Activated CD4-positive, alpha-beta memory T cell treated with anti-CD3 and anti-CD28 coated beads, Interleukin-2, amount 10 ng/mL, durations not matched to agents 7 days and 5 days (primary cell): ENCODE results near the gene MVP. TPM values are rescaled to one million over a fixed set of nuclear protein-coding genes. Genes with fewer than 3 reads are reported as not detected.
"Not testable (repeated sequence)": the region's sequence is repeated elsewhere in the genome, so short reads cannot be mapped to it uniquely, and the experiment has no call there.

ENCODE experiments used
- CTCF ChIA-PET: fragments of 350-600 bp; sonication (Branson Sonifier 250); formaldehyde crosslinking; loops from one replicate; lab custom pipeline; 2021; ENCODE audit warnings: antibody characterized with exemption, inconsistent platforms; lab: Charles Lee
- POLR2A ChIA-PET: fragments of 350-600 bp; sonication (Branson Sonifier 250); formaldehyde crosslinking; loops from one replicate; lab custom pipeline; 2021; ENCODE audit warnings: antibody characterized with exemption; lab: Charles Lee
- DNase-seq: peaks from one replicate; pipeline ENCODE4 v3.0.0-alpha.2; 2020
- H3K27ac Mint-ChIP-seq: one replicate; pipeline ENCODE4 v1.8.0; 2021; ENCODE audit warnings: mild to moderate bottlenecking, mixed read lengths
- H3K27me3 Mint-ChIP-seq: one replicate; pipeline ENCODE4 v1.8.0; 2021; ENCODE audit warnings: mixed read lengths
- H3K36me3 Mint-ChIP-seq: one replicate; pipeline ENCODE4 v1.8.0; 2021; ENCODE audit warnings: low read depth, mixed read lengths
- H3K4me1 Mint-ChIP-seq: one replicate; pipeline ENCODE4 v1.8.0; 2021; ENCODE audit warnings: mixed read lengths
- H3K4me3 Mint-ChIP-seq: one replicate; pipeline ENCODE4 v1.8.0; 2021; ENCODE audit warnings: mild to moderate bottlenecking, mixed read lengths
- H3K9me3 Mint-ChIP-seq: one replicate; pipeline ENCODE4 v1.8.0; 2021; ENCODE audit warnings: mixed read lengths
- total RNA-seq, 2 experiments: library from RNA; stranded (reverse); gene quantifications; one replicate each; pipeline ENCODE4 v1.2.3, GENCODE V29; 2021

MVP gene
- total RNA-seq, 2 experiments from 2014 or later: 167 TPM

GRCh38 chr16:29821643-29822115 lies 1.4 kb downstream of the MVP start:
- Mint-ChIP-seq H3K27ac (peak overlapping the region; percentile 94), H3K4me1 (peaks cover 78% of the 10 kb centered on the region), H3K9me3 (no peaks in the 10 kb centered on the region), H3K4me3 (peak overlapping the region; percentile 98), H3K27me3 (no peaks in the 10 kb centered on the region), H3K36me3 (peaks cover 53% of the 10 kb centered on the region)
- no peak for DNase-seq
- POLR2A ChIA-PET: interaction anchor here (1.3 to 10.3 kb wide), 6 partner anchors 10 to 173 kb away, joined by 3 to 206 read pairs (median 6); partner anchors contain the start of genes HIRIP3, MAZ and TAOK2
- CTCF ChIA-PET: interaction anchor here (0.6 to 8.1 kb wide), 7 partner anchors 14 to 234 kb away, joined by 3 to 86 read pairs (median 12); partner anchors contain the start of genes KIF22 and MAZ

- CTCF ChIA-PET: interaction anchor here (1.2 to 1.3 kb wide), 2 partner anchors 8 to 23 kb away, joined by 5 to 8 read pairs; partner anchors contain the start of gene PAGR1
- no peak for DNase-seq
- H3K4me3 Mint-ChIP-seq: peak overlapping the region; percentile 27
- POLR2A ChIA-PET: interaction anchor here (0.7 to 3.2 kb wide), 5 partner anchors 9 to 133 kb away, joined by 3 to 17 read pairs (median 7); partner anchors contain the start of genes KIF22, MAZ and PAGR1
- H3K36me3 Mint-ChIP-seq: peaks cover 38% of the 10 kb centered on the region
- peak overlapping the region; percentile 70 for H3K27ac Mint-ChIP-seq
- peaks cover 68% of the 10 kb centered on the region for H3K4me1 Mint-ChIP-seq
- H3K9me3 Mint-ChIP-seq: no peaks in the 10 kb centered on the region
- H3K27me3 Mint-ChIP-seq: no peaks in the 10 kb centered on the region
Observed at GRCh38 chr16:29824589-29825144, 4.4 kb downstream of the MVP start.

- Mint-ChIP-seq H3K4me1 (peaks cover 63% of the 10 kb centered on the region), H3K4me3 (peak overlapping the region; percentile 27), H3K36me3 (peaks cover 36% of the 10 kb centered on the region), H3K27ac (peak overlapping the region; percentile 70), H3K9me3 (no peaks in the 10 kb centered on the region), H3K27me3 (no peaks in the 10 kb centered on the region)
- DNase-seq: peak; percentile 49
- ChIA-PET CTCF (interaction anchor here (0.7 to 3.4 kb wide), 7 partner anchors 8 to 230 kb away, joined by 3 to 12 read pairs (median 5); partner anchors contain the start of gene PAGR1), POLR2A (interaction anchor here (0.8 to 3.3 kb wide), 9 partner anchors 9 to 126 kb away, joined by 3 to 17 read pairs (median 4); partner anchors contain the start of genes KCTD13, KIF22, MAZ and PAGR1)
Observed at GRCh38 chr16:29825145-29826044, 5.1 kb downstream of the MVP start.

- H3K27me3 Mint-ChIP-seq: no peaks in the 10 kb centered on the region
- H3K36me3 Mint-ChIP-seq: peaks cover 33% of the 10 kb centered on the region
- no peaks in the 10 kb centered on the region for H3K9me3 Mint-ChIP-seq
- peaks cover 58% of the 10 kb centered on the region for H3K4me1 Mint-ChIP-seq
- ChIA-PET CTCF (interaction anchor here (0.6 to 3.4 kb wide), 10 partner anchors 8 to 125 kb away, joined by 3 to 12 read pairs (median 4); partner anchors contain the start of genes KIF22 and PAGR1), POLR2A (interaction anchor here (0.8 to 3.3 kb wide), 8 partner anchors 10 to 135 kb away, joined by 3 to 17 read pairs (median 4); partner anchors contain the start of genes KCTD13, MAZ and PAGR1)
- no peak for DNase-seq
- no peak overlapping the region for H3K4me3 Mint-ChIP-seq
- H3K27ac Mint-ChIP-seq: no peak overlapping the region
Observed at GRCh38 chr16:29826342-29826695, 6.1 kb downstream of the MVP start.

- CTCF ChIA-PET: no interaction called here
- no peaks in the 10 kb centered on the region for H3K9me3 Mint-ChIP-seq
- peaks cover 43% of the 10 kb centered on the region for H3K36me3 Mint-ChIP-seq
- no peak for DNase-seq
- H3K27ac Mint-ChIP-seq: no peak overlapping the region
- H3K4me3 Mint-ChIP-seq: no peak overlapping the region
- no peaks in the 10 kb centered on the region for H3K27me3 Mint-ChIP-seq
- peaks cover 22% of the 10 kb centered on the region for H3K4me1 Mint-ChIP-seq
- POLR2A ChIA-PET: no interaction called here
Observed at GRCh38 chr16:29830774-29831173, 10.5 kb downstream of the MVP start.

GRCh38 chr16:29831490-29831889 lies 11.2 kb downstream of the MVP start:
- no peak overlapping the region for H3K4me3 Mint-ChIP-seq
- no peaks in the 10 kb centered on the region for H3K9me3 Mint-ChIP-seq
- peaks cover 16% of the 10 kb centered on the region for H3K4me1 Mint-ChIP-seq
- peaks cover 49% of the 10 kb centered on the region for H3K36me3 Mint-ChIP-seq
- ChIA-PET CTCF (no interaction called here), POLR2A (no interaction called here)
- no peak overlapping the region for H3K27ac Mint-ChIP-seq
- no peaks in the 10 kb centered on the region for H3K27me3 Mint-ChIP-seq
- DNase-seq: no peak

GRCh38 chr16:29833219-29833618 lies 13.0 kb downstream of the MVP start:
- POLR2A ChIA-PET, H3K27ac Mint-ChIP-seq, H3K4me1 Mint-ChIP-seq, H3K27me3 Mint-ChIP-seq, H3K9me3 Mint-ChIP-seq, DNase-seq, H3K4me3 Mint-ChIP-seq: not testable (repeated sequence)
- CTCF ChIA-PET: interaction anchor here (3.0 kb wide), 1 partner anchor 15 kb away, joined by 24 read pairs; no protein-coding TSS in a partner anchor
- peaks cover 56% of the 10 kb centered on the region for H3K36me3 Mint-ChIP-seq

GRCh38 chr16:29834079-29834478 lies 13.8 kb downstream of the MVP start:
- DNase-seq: no peak
- no peak overlapping the region for H3K27ac Mint-ChIP-seq
- H3K27me3 Mint-ChIP-seq: no peaks in the 10 kb centered on the region
- ChIA-PET POLR2A (interaction anchor here (1.3 kb wide), 2 partner anchors 18 to 26 kb away, joined by 4 to 5 read pairs; no protein-coding TSS in a partner anchor), CTCF (interaction anchor here (0.6 to 3.0 kb wide), 3 partner anchors 14 to 197 kb away, joined by 3 to 24 read pairs (median 3); no protein-coding TSS in a partner anchor)
- H3K36me3 Mint-ChIP-seq: peaks cover 57% of the 10 kb centered on the region
- peaks cover 2% of the 10 kb centered on the region for H3K4me1 Mint-ChIP-seq
- no peaks in the 10 kb centered on the region for H3K9me3 Mint-ChIP-seq
- H3K4me3 Mint-ChIP-seq: no peak overlapping the region

GRCh38 chr16:29835926-29836325 lies 15.7 kb downstream of the MVP start:
- CTCF ChIA-PET: interaction anchor here (0.7 to 0.9 kb wide), 2 partner anchors 134 to 197 kb away, joined by 3 to 4 read pairs; no protein-coding TSS in a partner anchor
- no peak overlapping the region for H3K4me3 Mint-ChIP-seq
- H3K27me3 Mint-ChIP-seq: no peaks in the 10 kb centered on the region
- no peak overlapping the region for H3K27ac Mint-ChIP-seq
- no peaks in the 10 kb centered on the region for H3K9me3 Mint-ChIP-seq
- peaks cover 64% of the 10 kb centered on the region for H3K36me3 Mint-ChIP-seq
- POLR2A ChIA-PET: no interaction called here
- no peaks in the 10 kb centered on the region for H3K4me1 Mint-ChIP-seq
- DNase-seq: no peak

GRCh38 chr16:29836623-29837022 lies 16.4 kb downstream of the MVP start:
- H3K27ac Mint-ChIP-seq: no peak overlapping the region
- H3K4me3 Mint-ChIP-seq: no peak overlapping the region
- H3K9me3 Mint-ChIP-seq: no peaks in the 10 kb centered on the region
- no peaks in the 10 kb centered on the region for H3K27me3 Mint-ChIP-seq
- no peak for DNase-seq
- H3K4me1 Mint-ChIP-seq: no peaks in the 10 kb centered on the region
- ChIA-PET POLR2A (no interaction called here), CTCF (interaction anchor here (0.7 to 0.9 kb wide), 2 partner anchors 135 to 196 kb away, joined by 3 to 4 read pairs; no protein-coding TSS in a partner anchor)
- peaks cover 65% of the 10 kb centered on the region for H3K36me3 Mint-ChIP-seq

- peaks cover 65% of the 10 kb centered on the region for H3K36me3 Mint-ChIP-seq
- POLR2A ChIA-PET: no interaction called here
- DNase-seq: no peak
- CTCF ChIA-PET: interaction anchor here (2.7 kb wide), 1 partner anchor 11 kb away, joined by 9 read pairs; no protein-coding TSS in a partner anchor
- H3K27ac Mint-ChIP-seq: no peak overlapping the region
- H3K9me3 Mint-ChIP-seq: no peaks in the 10 kb centered on the region
- H3K27me3 Mint-ChIP-seq: no peaks in the 10 kb centered on the region
- H3K4me3 Mint-ChIP-seq: no peak overlapping the region
- H3K4me1 Mint-ChIP-seq: no peaks in the 10 kb centered on the region
Observed at GRCh38 chr16:29837841-29838240, 17.6 kb downstream of the MVP start.

- Mint-ChIP-seq H3K27ac (no peak overlapping the region), H3K4me1 (no peaks in the 10 kb centered on the region), H3K9me3 (no peaks in the 10 kb centered on the region), H3K27me3 (no peaks in the 10 kb centered on the region), H3K4me3 (no peak overlapping the region), H3K36me3 (peaks cover 62% of the 10 kb centered on the region)
- CTCF ChIA-PET: interaction anchor here (0.7 to 2.7 kb wide), 2 partner anchors 9 to 1480 kb away, joined by 3 to 9 read pairs; no protein-coding TSS in a partner anchor
- POLR2A ChIA-PET: interaction anchor here (1.0 kb wide), 1 partner anchor 11 kb away, joined by 3 read pairs; no protein-coding TSS in a partner anchor
- no peak for DNase-seq
Observed at GRCh38 chr16:29839822-29840221, 19.6 kb downstream of the MVP start.
